Activated CD4-positive, alpha-beta T cell treated with anti-CD3 and anti-CD28 coated beads, Interleukin-2, amount 50 U/mL, for 48 hours (primary cell): ENCODE measurements around the gene SCN4A.
"Not testable (repeated sequence)": the region's sequence is repeated elsewhere in the genome, so short reads cannot be mapped to it uniquely, and the experiment has no call there.

Source experiments
- DNase-seq, 2 experiments: peaks; one replicate each; pipeline ENCODE4 v3.0.0-alpha.2; 2020

SCN4A gene

GRCh38 chr17:63984651-63985386 lies 12.1 kb upstream of the SCN4A start:
- DNase-seq, result peak; percentile 35 to 51

GRCh38 chr17:63984236-63984635 lies 11.5 kb upstream of the SCN4A start:
- no peak for DNase-seq

GRCh38 chr17:63983320-63983719 lies 10.6 kb upstream of the SCN4A start:
- DNase-seq, result no peak

- not testable (repeated sequence) for DNase-seq
Observed at GRCh38 chr17:63982641-63983040, 9.9 kb upstream of the SCN4A start.

GRCh38 chr17:63978272-63979200 lies 5.8 kb upstream of the SCN4A start:
- DNase-seq, result no peak

GRCh38 chr17:63976702-63977101 lies 4.0 kb upstream of the SCN4A start:
- no peak for DNase-seq

GRCh38 chr17:63975541-63976092 lies 2.9 kb upstream of the SCN4A start:
- no peak for DNase-seq

- no peak for DNase-seq
Observed at GRCh38 chr17:63974594-63975192, 2.0 kb upstream of the SCN4A start.

- no peak for DNase-seq
Observed at GRCh38 chr17:63973930-63974593, 1.3 kb upstream of the SCN4A start.

GRCh38 chr17:63973247-63973646 lies 529 bp upstream of the SCN4A start:
- no peak for DNase-seq

- DNase-seq, result no peak
Observed at GRCh38 chr17:63969278-63969677, 3.4 kb downstream of the SCN4A start.

GRCh38 chr17:63967953-63968352 lies 4.8 kb downstream of the SCN4A start:
- peak in 1 of 2 experiments; percentile 29 for DNase-seq

GRCh38 chr17:63966646-63967264 lies 6.0 kb downstream of the SCN4A start:
- no peak for DNase-seq

GRCh38 chr17:63963123-63963522 lies 9.6 kb downstream of the SCN4A start:
- no peak for DNase-seq

- no peak for DNase-seq
Observed at GRCh38 chr17:63962298-63962744, 10.4 kb downstream of the SCN4A start.

GRCh38 chr17:63961355-63962212 lies 11.1 kb downstream of the SCN4A start:
- DNase-seq, result peak; percentile 44 to 58

- no peak for DNase-seq
Observed at GRCh38 chr17:63960430-63960829, 12.3 kb downstream of the SCN4A start.

GRCh38 chr17:63960006-63960405 lies 12.7 kb downstream of the SCN4A start:
- no peak for DNase-seq

GRCh38 chr17:63956296-63956920 lies 16.3 kb downstream of the SCN4A start:
- DNase-seq, result no peak

GRCh38 chr17:63955791-63956190 lies 16.9 kb downstream of the SCN4A start:
- DNase-seq, result no peak

- DNase-seq, result no peak
Observed at GRCh38 chr17:63955232-63955631, 17.5 kb downstream of the SCN4A start.
